Nephron (organoid): ENCODE measurements around the gene SHISA7.

Source experiments
- H3K27ac Mint-ChIP-seq, 3 experiments: 2 replicates each; pipeline ENCODE4 v1.8.0; 2020; ENCODE audit warnings: mixed read lengths in 3 of 3, mild to moderate bottlenecking in 2 of 3, moderate library complexity in 1 of 3
- H3K27me3 Mint-ChIP-seq: 2 replicates; pipeline ENCODE4 v1.8.0; 2021; ENCODE audit warnings: low read depth, mild to moderate bottlenecking, moderate library complexity, mixed read lengths
- H3K36me3 Mint-ChIP-seq: 2 replicates; pipeline ENCODE4 v1.8.0; 2020; ENCODE audit warnings: low read depth, mixed read lengths
- H3K4me1 Mint-ChIP-seq: 2 replicates; pipeline ENCODE4 v1.8.0; 2020; ENCODE audit warnings: mixed read lengths
- H3K4me3 Mint-ChIP-seq, 3 experiments: 2 replicates each; pipeline ENCODE4 v1.8.0; 2020; ENCODE audit warnings: mild to moderate bottlenecking in 3 of 3, mixed read lengths in 3 of 3, moderate library complexity in 2 of 3
- H3K9me3 Mint-ChIP-seq: 2 replicates; pipeline ENCODE4 v1.8.0; 2020; ENCODE audit warnings: mixed read lengths
- CTCF ChIP-seq, 3 experiments: fragments of 200-600 bp; sonication (generic); IDR thresholded peaks; one replicate each; pipeline ENCODE4 v1.5.0; 2021; ENCODE audit warnings: antibody characterized with exemption in 3 of 3; ENCODE audit not compliant: unreplicated experiment in 3 of 3

The SHISA7 gene

GRCh38 chr19:55479045-55479444 is 35.9 kb upstream of the SHISA7 start:
- Mint-ChIP-seq H3K9me3 (no peaks in the 10 kb centered on the region), H3K27ac (peak overlapping the region; percentile 80 to 99 (median 81)), H3K4me3 (peak overlapping the region; percentile 73 to 96 (median 92)), H3K4me1 (peaks cover 38% of the 10 kb centered on the region), H3K36me3 (peaks cover 5% of the 10 kb centered on the region), H3K27me3 (peaks cover 4% of the 10 kb centered on the region)
- TF ChIP-seq CTCF (IDR thresholded peaks at IDR 0.05; ENCODE audit: unreplicated experiment in 3 of 3): no peak

GRCh38 chr19:55478364-55478763 is 35.3 kb upstream of the SHISA7 start:
- Mint-ChIP-seq H3K4me1 (peaks cover 38% of the 10 kb centered on the region), H3K27ac (peak overlapping the region; percentile 80 to 99 (median 81)), H3K27me3 (peaks cover 4% of the 10 kb centered on the region), H3K9me3 (no peaks in the 10 kb centered on the region), H3K36me3 (peaks cover 5% of the 10 kb centered on the region), H3K4me3 (peak overlapping the region; percentile 73 to 96 (median 92))
- no peak for TF ChIP-seq CTCF (IDR thresholded peaks at IDR 0.05; ENCODE audit: unreplicated experiment in 3 of 3)

- Mint-ChIP-seq H3K27me3 (peaks cover 8% of the 10 kb centered on the region), H3K27ac (peak overlapping the region; percentile 80 to 99 (median 81)), H3K36me3 (peaks cover 5% of the 10 kb centered on the region), H3K9me3 (no peaks in the 10 kb centered on the region), H3K4me1 (peaks cover 41% of the 10 kb centered on the region), H3K4me3 (peak overlapping the region; percentile 73 to 96 (median 92))
- no peak for TF ChIP-seq CTCF (IDR thresholded peaks at IDR 0.05; ENCODE audit: unreplicated experiment in 3 of 3)
Observed at GRCh38 chr19:55477905-55478304, 34.8 kb upstream of the SHISA7 start.

GRCh38 chr19:55476100-55476775 is 33.1 kb upstream of the SHISA7 start, which contains the start of gene ZNF628:
Gene ZNF628 (plus strand): TSS chr19:55476617. CDS start chr19:55479911, 3,294 bp downstream.
- Mint-ChIP-seq H3K4me1 (peaks cover 42% of the 10 kb centered on the region), H3K27ac (peak within 1 kb of the TSS; percentile 99), H3K36me3 (peaks cover 5% of the 10 kb centered on the region), H3K9me3 (no peaks in the 10 kb centered on the region), H3K4me3 (peak within 1 kb of the TSS; percentile 92 to 96 (median 95)), H3K27me3 (peaks cover 8% of the 10 kb centered on the region)
- TF ChIP-seq CTCF (IDR thresholded peaks at IDR 0.05; ENCODE audit: unreplicated experiment in 3 of 3): no peak

- TF ChIP-seq CTCF (IDR thresholded peaks at IDR 0.05; ENCODE audit: unreplicated experiment in 3 of 3): no peak
- H3K27ac Mint-ChIP-seq: peak overlapping the region; percentile 94 to 99 (median 99)
- peaks cover 42% of the 10 kb centered on the region for H3K4me1 Mint-ChIP-seq
- no peaks in the 10 kb centered on the region for H3K9me3 Mint-ChIP-seq
- peaks cover under 1% of the 10 kb centered on the region for H3K36me3 Mint-ChIP-seq
- peaks cover 8% of the 10 kb centered on the region for H3K27me3 Mint-ChIP-seq
- peak overlapping the region; percentile 69 to 92 (median 92) for H3K4me3 Mint-ChIP-seq
Observed at GRCh38 chr19:55474269-55475265, 31.5 kb upstream of the SHISA7 start.
